Mesodermal cell (in vitro differentiated cells): ENCODE measurements around the gene CORT.
"Not testable (repeated sequence)": the region's sequence is repeated elsewhere in the genome, so short reads cannot be mapped to it uniquely, and the experiment has no call there.

ENCODE experiments used
- H3K27ac ChIP-seq: 2 replicates; pipeline ENCODE4 v1.7.0; 2013; ENCODE audit warnings: mild to moderate bottlenecking, low read depth, low read length, moderate library complexity; ENCODE audit not compliant: severe bottlenecking
- H3K36me3 ChIP-seq: 2 replicates; pipeline ENCODE4 v1.7.1; 2013; ENCODE audit warnings: mild to moderate bottlenecking, low read length, moderate library complexity; ENCODE audit not compliant: control insufficient read depth, insufficient read depth
- H3K4me1 ChIP-seq: one replicate; pipeline ENCODE4 v1.7.1; 2013; ENCODE audit warnings: mild to moderate bottlenecking, low read length; ENCODE audit not compliant: insufficient read depth, control insufficient read depth, poor library complexity, severe bottlenecking
- H3K4me3 ChIP-seq: 2 replicates; pipeline ENCODE4 v1.7.0; 2013; ENCODE audit warnings: low read length, control low read depth, mild to moderate bottlenecking; ENCODE audit not compliant: insufficient read depth, poor library complexity, severe bottlenecking; ENCODE audit errors: extremely low read depth
- H3K9me3 ChIP-seq: 2 replicates; pipeline ENCODE4 v1.7.1; 2013; ENCODE audit warnings: mild to moderate bottlenecking, low read length, moderate library complexity; ENCODE audit not compliant: control insufficient read depth
- WGBS, 2 experiments: methylation state at CpG; one replicate each; pipeline ENCODE4 v1.1.5; 2013; ENCODE audit warnings: missing lambda C conversion rate in 2 of 2; ENCODE audit not compliant: insufficient coverage in 2 of 2; 5-methylcytosine and 5-hydroxymethylcytosine counted together

Gene CORT

GRCh38 chr1:10425826-10426534 lies 23.9 kb upstream of the CORT start:
- not testable (repeated sequence) for H3K27ac ChIP-seq, H3K4me3 ChIP-seq, H3K9me3 ChIP-seq, H3K4me1 ChIP-seq
- peaks cover 14% of the 10 kb centered on the region for H3K36me3 ChIP-seq
- 96 to 97% methylated on average over 8 to 14 of the region's 21 CpGs for WGBS, 2 experiments

- H3K27ac ChIP-seq, H3K9me3 ChIP-seq, H3K4me3 ChIP-seq, H3K4me1 ChIP-seq, H3K36me3 ChIP-seq: not testable (repeated sequence)
- WGBS, 2 experiments: 99% methylated on average over 12 of the region's 21 CpGs; no CpG with 5 or more reads in 1 of the 2 experiments
These were observed 23.3 kb upstream of the CORT start for GRCh38 chr1:10426535-10426848.

- no peaks in the 10 kb centered on the region for H3K9me3 ChIP-seq
- peaks cover 5% of the 10 kb centered on the region for H3K4me1 ChIP-seq
- H3K4me3 ChIP-seq: no peak overlapping the region
- WGBS, 2 experiments: 77 to 91% methylated on average over 4 of the region's 5 CpGs
- no peak overlapping the region for H3K27ac ChIP-seq
- peaks cover 2% of the 10 kb centered on the region for H3K36me3 ChIP-seq
These were observed 20.8 kb upstream of the CORT start for GRCh38 chr1:10428984-10429383.

GRCh38 chr1:10429868-10430215 lies 20.0 kb upstream of the CORT start:
- WGBS, 2 experiments: 49 to 51% methylated on average over 15 of the region's 16 CpGs
- H3K4me1 ChIP-seq: peaks cover 5% of the 10 kb centered on the region
- H3K4me3 ChIP-seq: peak overlapping the region; percentile 63
- H3K9me3 ChIP-seq: no peaks in the 10 kb centered on the region
- no peaks in the 10 kb centered on the region for H3K36me3 ChIP-seq
- H3K27ac ChIP-seq: no peak overlapping the region

- WGBS, 2 experiments: 1% methylated on average over 71 to 93 of the region's 95 CpGs
- peak within 1 kb of the TSS; percentile 63 for H3K4me3 ChIP-seq
- peaks cover 5% of the 10 kb centered on the region for H3K4me1 ChIP-seq
These were observed 19.4 kb upstream of the CORT start, which contains the start of gene CENPS for GRCh38 chr1:10430216-10431069. Gene CENPS, plus strand, starts transcription at chr1:10430433. Its CDS starts 85 bp downstream, at chr1:10430518.

GRCh38 chr1:10431070-10431730 lies 18.6 kb upstream of the CORT start:
- WGBS, 2 experiments: 28 to 33% methylated on average over 28 to 30 of the region's 30 CpGs
- H3K9me3 ChIP-seq: no peaks in the 10 kb centered on the region
- H3K36me3 ChIP-seq: no peaks in the 10 kb centered on the region
- H3K27ac ChIP-seq: peak overlapping the region; percentile 82
- H3K4me3 ChIP-seq: peak overlapping the region; percentile 63
- peaks cover 5% of the 10 kb centered on the region for H3K4me1 ChIP-seq

More at GRCh38 chr1:10430216-10431069, 19.4 kb upstream of the CORT start, which contains the start of gene CENPS:
- peak within 1 kb of the TSS; percentile 82 for H3K27ac ChIP-seq
- no peaks in the 10 kb centered on the region for H3K36me3 ChIP-seq
- no peaks in the 10 kb centered on the region for H3K9me3 ChIP-seq

GRCh38 chr1:10432910-10433700 lies 16.7 kb upstream of the CORT start:
- Histone ChIP-seq H3K27ac (no peak overlapping the region), H3K9me3 (no peaks in the 10 kb centered on the region), H3K4me3 (no peak overlapping the region), H3K36me3 (no peaks in the 10 kb centered on the region), H3K4me1 (peaks cover 5% of the 10 kb centered on the region)
- WGBS, 2 experiments: 86 to 91% methylated on average over 7 to 11 of the region's 14 CpGs

- Histone ChIP-seq H3K27ac (no peak overlapping the region), H3K36me3 (no peaks in the 10 kb centered on the region), H3K9me3 (no peaks in the 10 kb centered on the region), H3K4me1 (peaks cover 12% of the 10 kb centered on the region), H3K4me3 (no peak overlapping the region)
- WGBS, 2 experiments: 94 to 95% methylated on average over 6 to 8 of the region's 11 CpGs
These were observed 16.0 kb upstream of the CORT start for GRCh38 chr1:10433790-10434189.

- Histone ChIP-seq H3K9me3 (no peaks in the 10 kb centered on the region), H3K27ac (no peak overlapping the region), H3K4me3 (no peak overlapping the region), H3K4me1 (peaks cover 13% of the 10 kb centered on the region), H3K36me3 (no peaks in the 10 kb centered on the region)
- 90 to 100% methylated on average over 1 to 5 of the region's 5 CpGs for WGBS, 2 experiments
These were observed 15.2 kb upstream of the CORT start for GRCh38 chr1:10434590-10434989.

GRCh38 chr1:10437052-10437451 lies 12.8 kb upstream of the CORT start:
- Histone ChIP-seq H3K27ac (no peak overlapping the region), H3K9me3 (no peaks in the 10 kb centered on the region), H3K4me1 (peaks cover 8% of the 10 kb centered on the region), H3K4me3 (no peak overlapping the region), H3K36me3 (no peaks in the 10 kb centered on the region)
- WGBS, 2 experiments: no CpG with 5 or more reads among the region's 1 CpG
